Neutrophil (primary cell): ENCODE results near the gene RESP18.

Experiments used
- H3K27ac ChIP-seq: fragments of 200-600 bp; sonication (generic); 2 replicates; pipeline ENCODE4 v1.5.1; 2016; ENCODE audit warnings: mild to moderate bottlenecking, moderate library complexity
- H3K27me3 ChIP-seq: fragments of 200-600 bp; sonication (generic); 2 replicates; pipeline ENCODE4 v1.6.0; 2016; ENCODE audit warnings: mild to moderate bottlenecking
- H3K36me3 ChIP-seq: fragments of 200-600 bp; sonication (generic); 2 replicates; pipeline ENCODE4 v1.5.1; 2017
- H3K4me1 ChIP-seq, 2 experiments: fragments of 200-600 bp in 1 of 2; sonication (generic) in 1 of 2; 1 replicate in 1 of 2; 2 replicates in 1 of 2; pipeline versions ENCODE4 v1.5.1 to v1.6.1; 2013 to 2016; ENCODE audit warnings: low read depth in 1 of 2, low read length in 1 of 2, mild to moderate bottlenecking in 1 of 2, moderate library complexity in 1 of 2; ENCODE audit not compliant: control insufficient read depth in 1 of 2, insufficient read depth in 1 of 2
- H3K4me3 ChIP-seq, 2 experiments: fragments of 200-600 bp in 1 of 2; sonication (generic) in 1 of 2; 1 replicate in 1 of 2; 2 replicates in 1 of 2; pipeline ENCODE4 v1.5.1; 2013 to 2016; ENCODE audit warnings: low read depth in 1 of 2, low read length in 1 of 2, mild to moderate bottlenecking in 1 of 2, moderate library complexity in 1 of 2
- H3K9me3 ChIP-seq: fragments of 200-600 bp; sonication (generic); 2 replicates; pipeline ENCODE4 v1.5.1; 2016
- CTCF ChIP-seq: fragments of 200-600 bp; sonication (generic); IDR thresholded peaks from 2 replicates; pipeline ENCODE4 v1.5.1; 2016; ENCODE audit warnings: antibody characterized with exemption

Gene RESP18

DNA sequence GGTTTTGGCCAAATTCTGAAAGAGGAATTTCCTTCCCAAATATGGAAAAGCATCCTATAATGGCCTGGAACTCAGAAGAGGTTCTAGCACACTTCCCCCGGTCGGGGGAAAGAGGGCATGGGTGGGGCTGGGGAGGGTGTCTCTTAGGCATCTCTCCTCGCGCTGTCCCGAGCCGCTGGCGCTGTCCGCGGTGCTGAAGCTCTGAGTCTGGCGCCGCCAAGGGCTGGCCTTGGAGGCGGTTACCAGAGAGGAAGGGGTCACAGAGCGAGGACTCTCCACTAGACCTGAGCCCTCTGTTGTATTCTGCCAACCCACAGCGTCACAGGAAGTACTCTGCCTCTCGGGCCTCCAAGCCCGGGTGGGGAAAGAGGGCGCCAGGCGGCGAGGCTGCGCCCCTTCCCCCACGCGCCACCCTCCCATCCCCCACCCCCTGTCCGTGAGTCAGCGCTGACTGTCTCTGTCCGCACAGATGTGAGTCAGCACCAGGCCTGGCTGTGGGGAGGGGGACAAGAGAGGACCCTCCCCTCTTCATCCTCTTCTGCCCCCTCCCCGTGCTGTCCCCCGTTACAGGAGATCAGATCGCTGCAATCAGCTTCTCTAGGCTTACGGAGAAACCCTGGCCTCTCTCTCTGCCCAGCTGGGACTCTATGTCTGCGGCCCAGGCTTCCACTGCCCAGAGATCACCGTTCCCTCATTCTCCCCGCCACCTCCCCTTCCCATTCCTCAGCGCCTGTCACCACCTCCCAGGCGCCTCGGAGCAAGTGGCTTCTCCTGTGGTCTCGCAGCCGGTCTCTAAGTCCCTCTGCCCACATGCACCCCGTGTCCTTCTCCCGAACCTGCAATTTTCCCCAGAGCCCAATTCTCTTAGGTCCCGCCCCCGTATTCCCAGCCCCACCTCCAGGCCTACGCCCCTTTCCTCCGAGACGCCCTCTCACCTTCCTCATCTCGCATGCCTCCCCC, 24.1 kb downstream of the RESP18 start:
- H3K4me1 ChIP-seq, result no peaks in the 10 kb centered on the region
- no peak overlapping the region for H3K4me3 ChIP-seq
- H3K27me3 ChIP-seq, result peaks cover 91% of the 10 kb centered on the region
- no peaks in the 10 kb centered on the region for H3K36me3 ChIP-seq
- no peaks in the 10 kb centered on the region for H3K9me3 ChIP-seq
- no peak overlapping the region for H3K27ac ChIP-seq
- no peak for TF ChIP-seq CTCF

DNA sequence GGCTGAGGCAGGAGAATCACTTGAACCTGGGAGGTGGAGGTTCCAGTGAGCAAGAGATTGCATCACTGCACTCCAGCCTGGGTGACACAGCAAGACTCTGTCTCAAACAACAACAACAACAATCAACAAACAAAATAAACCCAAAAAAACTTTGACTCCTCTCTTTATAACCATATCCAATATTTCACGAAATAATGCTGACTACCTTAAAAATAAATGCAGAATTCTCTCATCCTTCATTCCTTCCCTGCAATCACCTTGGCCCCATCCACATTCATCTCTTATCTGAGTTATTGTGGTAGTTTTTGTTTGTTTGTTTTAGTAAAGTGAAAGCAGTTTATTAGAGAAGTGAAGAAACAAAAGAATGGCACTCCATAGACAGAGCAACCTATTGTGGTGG, 26.5 kb downstream of the RESP18 start:
- peaks cover 100% of the 10 kb centered on the region for H3K27me3 ChIP-seq
- no peak for TF ChIP-seq CTCF
- H3K4me3 ChIP-seq, result no peak overlapping the region

DNA sequence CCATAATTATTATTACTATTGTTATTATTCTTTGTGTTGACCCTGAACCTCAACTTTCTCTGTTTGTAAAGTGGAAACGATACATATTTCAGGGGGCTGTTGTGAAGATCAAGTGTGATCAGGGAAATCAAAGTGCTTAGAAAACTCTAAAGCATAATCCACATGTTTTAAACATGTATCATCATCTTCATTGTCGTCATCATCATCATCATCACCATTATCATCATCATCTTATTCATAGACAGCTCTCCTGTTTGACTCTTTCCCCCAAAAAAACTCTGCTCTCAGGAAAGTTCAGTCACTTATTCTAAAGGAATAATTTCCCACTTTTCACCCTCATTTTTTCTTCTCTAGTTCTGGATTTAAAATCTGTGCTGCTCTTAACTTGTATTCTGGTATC, 28.3 kb downstream of the RESP18 start:
- Histone ChIP-seq H3K36me3 (no peaks in the 10 kb centered on the region), H3K9me3 (no peaks in the 10 kb centered on the region), H3K27ac (no peak overlapping the region), H3K27me3 (peaks cover 100% of the 10 kb centered on the region), H3K4me1 (no peaks in the 10 kb centered on the region), H3K4me3 (no peak overlapping the region)
- no peak for TF ChIP-seq CTCF

More for the DNA sequence above, 26.5 kb downstream of the RESP18 start:
- Histone ChIP-seq H3K4me1 (no peaks in the 10 kb centered on the region), H3K9me3 (no peaks in the 10 kb centered on the region), H3K27ac (no peak overlapping the region), H3K36me3 (no peaks in the 10 kb centered on the region)

DNA sequence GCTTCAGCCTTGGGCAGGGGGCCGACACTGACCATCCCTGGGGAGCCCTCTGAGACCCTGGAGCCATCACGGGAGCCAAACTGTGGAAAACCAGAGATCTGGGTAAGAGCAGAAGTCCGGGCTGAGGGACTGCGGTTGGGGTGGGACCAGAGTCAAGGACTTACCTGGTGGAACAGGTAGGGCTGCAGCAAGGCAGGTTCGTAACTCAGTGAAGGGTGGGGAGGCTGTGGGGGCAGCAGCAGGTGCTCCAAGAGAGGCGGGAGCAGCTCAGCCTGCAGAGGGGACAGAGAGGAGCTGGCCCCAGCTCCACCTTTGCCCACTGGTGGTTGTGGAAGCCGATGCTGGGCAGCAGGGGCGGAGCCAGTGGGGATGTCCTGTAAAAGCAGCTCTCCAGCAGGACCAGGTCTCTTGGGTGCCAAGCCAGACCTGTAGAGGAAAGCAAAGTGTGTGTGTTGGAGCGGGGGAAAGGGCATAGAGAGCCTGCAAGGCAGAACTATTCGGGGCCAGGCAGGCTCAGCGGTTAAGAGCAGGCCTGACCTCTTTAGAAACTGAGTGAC, 30.1 kb downstream of the RESP18 start:
- no peak for TF ChIP-seq CTCF
- Histone ChIP-seq H3K27ac (no peak overlapping the region), H3K27me3 (peaks cover 100% of the 10 kb centered on the region), H3K9me3 (no peaks in the 10 kb centered on the region), H3K36me3 (no peaks in the 10 kb centered on the region), H3K4me3 (no peak overlapping the region), H3K4me1 (peaks cover 0 to 5% of the 10 kb centered on the region in 2 experiments)

DNA sequence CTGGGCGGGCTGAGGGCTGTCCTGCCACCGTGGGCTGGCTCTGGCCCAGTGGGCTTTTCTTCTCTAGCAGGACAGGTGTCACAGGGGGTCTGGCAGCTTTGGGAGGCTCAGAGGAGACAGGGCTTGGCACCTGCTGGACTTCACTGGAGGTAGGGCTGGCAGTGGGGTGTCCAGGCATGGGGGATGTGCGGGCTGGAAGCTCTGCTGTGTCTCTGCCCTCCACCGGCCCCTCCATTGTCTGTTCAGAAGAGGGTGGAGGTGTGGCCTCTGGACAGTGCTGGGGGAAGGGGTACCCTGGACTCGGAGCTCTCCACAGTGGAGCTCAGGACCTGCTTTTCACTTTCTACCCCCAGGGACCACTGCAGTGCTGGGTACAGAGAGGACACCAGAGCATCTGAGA, 32.5 kb downstream of the RESP18 start:
- Histone ChIP-seq H3K4me1 (peaks cover 2 to 8% of the 10 kb centered on the region in 2 experiments), H3K4me3 (no peak overlapping the region), H3K27ac (no peak overlapping the region), H3K9me3 (no peaks in the 10 kb centered on the region), H3K27me3 (peaks cover 98% of the 10 kb centered on the region), H3K36me3 (no peaks in the 10 kb centered on the region)
- TF ChIP-seq CTCF, result no peak
